HepG2 (cell line): ENCODE measurements around the gene SERPINF2. TPM values are rescaled to one million over a fixed set of nuclear protein-coding genes. Genes with fewer than 3 reads are reported as not detected.

Experiments used
- HNF4G ChIP-seq, 2 experiments: sonication (generic) in 1 of 2; formaldehyde crosslinking in 1 of 2; IDR thresholded peaks; 2 replicates each; pipeline versions ENCODE4 v1.4.0 to v1.6.1; 2011 to 2020; ENCODE audit warnings: borderline replicate concordance in 2 of 2, low read depth in 2 of 2, mild to moderate bottlenecking in 2 of 2, low read length in 1 of 2, missing genetic modification reagents in 1 of 2, moderate library complexity in 1 of 2
- HNRNPLL ChIP-seq: fragments of 200-400 bp; formaldehyde crosslinking; IDR thresholded peaks from 2 replicates; pipeline ENCODE4 v1.6.1; 2017; ENCODE audit warnings: mild to moderate bottlenecking, low read depth, low read length; ENCODE audit not compliant: poor library complexity, severe bottlenecking
- KAT7 ChIP-seq: IDR thresholded peaks from 2 replicates; pipeline ENCODE4 v1.6.1; 2018; ENCODE audit warnings: borderline replicate concordance, missing compliant biosample characterization
- SRSF1 ChIP-seq: fragments of 200-400 bp; formaldehyde crosslinking; optimal IDR thresholded peaks from 2 replicates; pipeline ENCODE3; 2017; ENCODE audit warnings: mild to moderate bottlenecking, low read depth, low read length, moderate library complexity
- ZC3H13 ChIP-seq: sonication (generic); formaldehyde crosslinking; IDR thresholded peaks from 2 replicates; pipeline ENCODE4 v1.8.1; 2023; ENCODE audit warnings: mild to moderate bottlenecking, missing genetic modification reagents, moderate library complexity
- ZNF10 ChIP-seq: sonication (generic); formaldehyde crosslinking; IDR thresholded peaks from 2 replicates; pipeline ENCODE4 v1.4.0; 2020; ENCODE audit warnings: mild to moderate bottlenecking, low read depth, missing genetic modification reagents, borderline replicate concordance
- ZNF230 ChIP-seq: sonication (generic); formaldehyde crosslinking; IDR thresholded peaks from 2 replicates; pipeline ENCODE4 v1.4.0; 2020; ENCODE audit warnings: mild to moderate bottlenecking, missing genetic modification reagents
- ZNF496 ChIP-seq: sonication (generic); formaldehyde crosslinking; IDR thresholded peaks from 2 replicates; pipeline ENCODE4 v1.8.1; 2023; ENCODE audit warnings: mild to moderate bottlenecking, moderate library complexity, missing genetic modification reagents; ENCODE audit not compliant: insufficient replicate concordance
- ZNF530 ChIP-seq: sonication (generic); formaldehyde crosslinking; IDR thresholded peaks from 2 replicates; pipeline ENCODE4 v1.5.0; 2020; ENCODE audit warnings: low read depth, mild to moderate bottlenecking, missing genetic modification reagents
- ZNF660 ChIP-seq: sonication (generic); formaldehyde crosslinking; IDR thresholded peaks from 2 replicates; pipeline ENCODE4 v1.5.1; 2020; ENCODE audit warnings: mild to moderate bottlenecking, low read depth, missing genetic modification reagents, borderline replicate concordance
- ZNF678 ChIP-seq: sonication (generic); formaldehyde crosslinking; IDR thresholded peaks from 2 replicates; pipeline ENCODE4 v1.4.0; 2020; ENCODE audit warnings: mild to moderate bottlenecking, missing genetic modification reagents
- ZNF713 ChIP-seq: sonication (generic); formaldehyde crosslinking; IDR thresholded peaks from 2 replicates; pipeline ENCODE4 v1.4.0; 2020; ENCODE audit warnings: mild to moderate bottlenecking, missing genetic modification reagents
- ZSCAN12 ChIP-seq: sonication (generic); formaldehyde crosslinking; IDR thresholded peaks from 2 replicates; pipeline ENCODE4 v1.9.0; 2021; ENCODE audit warnings: mild to moderate bottlenecking, missing genetic modification reagents
- ZSCAN31 ChIP-seq: sonication (generic); formaldehyde crosslinking; IDR thresholded peaks from 2 replicates; pipeline ENCODE4 v1.5.0; 2020; ENCODE audit warnings: low read depth, mild to moderate bottlenecking, missing genetic modification reagents
- polyA plus RNA-seq, 8 experiments: library from polyadenylated mRNA; depleted of rRNA in 3 of 8; stranded (reverse) in 7 of 8; unstranded in 1 of 8; fragments of >200 nt; fragmentation: Illumina TruSeq in 4 of 8; extraction: Trizol in 4 of 8; gene quantifications; 2 replicates each; pipeline versions ENCODE4 v1.2.1 to v1.2.3, GENCODE V29; 2011 to 2016; ENCODE audit warnings: low read depth in 4 of 8, missing spikeins in 1 of 8, mixed read lengths in 1 of 8; ENCODE audit not compliant: insufficient read depth in 1 of 8
- total RNA-seq, 5 experiments: library from RNA; depleted of rRNA; stranded (reverse); fragments of >200 nt; fragmentation: Illumina TruSeq; extraction: Trizol; gene quantifications; 2 replicates each; pipeline ENCODE4 v1.2.3, GENCODE V29; 2016; ENCODE audit warnings: low read depth in 1 of 5
- TF ChIP-seq, protein P1 (sequence below): sonication (generic); formaldehyde crosslinking; IDR thresholded peaks from 2 replicates; pipeline ENCODE4; 2020; ENCODE audit warnings: missing genetic modification reagents, mild to moderate bottlenecking, borderline replicate concordance
- TF ChIP-seq, protein P2 (sequence below): IDR thresholded peaks from 2 replicates; pipeline ENCODE4 v1.6.1; 2012; ENCODE audit warnings: inconsistent platforms
- TF ChIP-seq, protein P3 (sequence below): sonication (generic); formaldehyde crosslinking; IDR thresholded peaks from 2 replicates; pipeline ENCODE4 v1.4.0; 2020; ENCODE audit warnings: missing genetic modification reagents, borderline replicate concordance
- TF ChIP-seq, protein P4 (sequence below): sonication (generic); formaldehyde crosslinking; IDR thresholded peaks from 2 replicates; pipeline ENCODE4 v1.4.0; 2020; ENCODE audit warnings: mild to moderate bottlenecking, missing genetic modification reagents
- TF ChIP-seq, protein P5 (sequence below): sonication (generic); formaldehyde crosslinking; conservative IDR thresholded peaks from 2 replicates; pipeline ENCODE4 v1.4.0; 2020; ENCODE audit warnings: missing genetic modification reagents

Gene SERPINF2
- total and polyA plus RNA-seq, 2 of the 13 experiments (the other 11 are each of a cell fraction or from before 2014, with no cell fraction given) = 309 to 548 TPM

DNA sequence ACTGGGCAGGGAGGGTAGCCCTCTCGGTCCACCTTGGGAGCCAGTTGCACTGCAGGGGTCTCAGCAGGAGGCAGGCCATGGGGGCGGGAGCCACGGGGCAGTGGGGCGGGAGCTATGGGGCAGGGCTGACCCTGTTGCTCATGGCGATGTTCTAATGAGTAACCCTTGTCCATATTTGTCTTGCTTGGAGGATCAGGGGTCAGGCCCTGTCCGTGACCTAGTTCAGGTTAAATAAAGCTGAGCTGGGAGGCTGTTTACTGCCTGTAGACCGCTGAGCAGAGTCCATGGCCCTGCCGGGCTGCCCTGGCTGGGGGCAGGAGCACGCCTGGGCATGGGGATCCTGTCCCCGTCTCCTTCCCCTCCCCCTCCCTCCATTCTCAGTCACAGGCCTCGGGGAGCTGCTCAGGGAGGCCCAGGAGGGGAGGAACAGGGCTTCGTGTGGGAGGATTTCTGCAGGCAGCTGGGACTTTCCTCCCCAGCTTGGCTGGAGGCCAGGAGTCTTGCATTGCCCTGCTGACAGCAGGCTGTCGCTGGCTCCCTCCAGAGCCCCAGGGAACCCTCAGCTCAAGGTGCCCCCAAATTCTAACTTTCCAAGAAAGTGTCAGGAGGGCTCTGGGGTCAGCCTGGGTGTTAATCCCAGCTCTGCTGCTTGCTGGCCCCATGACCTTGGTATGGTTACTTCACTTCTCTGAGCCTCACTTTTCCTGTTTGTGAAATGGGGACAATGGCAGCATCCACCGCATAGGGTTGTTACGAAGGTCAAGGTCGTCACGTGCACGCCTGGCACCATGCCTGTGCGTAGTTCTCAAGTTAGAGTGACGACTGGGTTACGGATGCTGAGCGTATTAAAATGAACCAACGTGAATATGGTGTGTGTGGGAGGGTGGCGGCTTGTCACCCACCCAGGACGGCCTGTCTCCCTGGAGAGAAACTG is 6.1 kb upstream of the SERPINF2 start (continued):
- TF ChIP-seq HNF4G (IDR thresholded peaks at IDR 0.05; ENCODE audit: borderline replicate concordance, low read depth, low read length) = peak; percentile 99
- TF ChIP-seq HNF4G (CRISPR knock-in tag; IDR thresholded peaks at IDR 0.05; ENCODE audit: borderline replicate concordance, low read depth) = peak; percentile 94; the same call in 1 of the 2 replicates
- TF ChIP-seq, protein P1, sequence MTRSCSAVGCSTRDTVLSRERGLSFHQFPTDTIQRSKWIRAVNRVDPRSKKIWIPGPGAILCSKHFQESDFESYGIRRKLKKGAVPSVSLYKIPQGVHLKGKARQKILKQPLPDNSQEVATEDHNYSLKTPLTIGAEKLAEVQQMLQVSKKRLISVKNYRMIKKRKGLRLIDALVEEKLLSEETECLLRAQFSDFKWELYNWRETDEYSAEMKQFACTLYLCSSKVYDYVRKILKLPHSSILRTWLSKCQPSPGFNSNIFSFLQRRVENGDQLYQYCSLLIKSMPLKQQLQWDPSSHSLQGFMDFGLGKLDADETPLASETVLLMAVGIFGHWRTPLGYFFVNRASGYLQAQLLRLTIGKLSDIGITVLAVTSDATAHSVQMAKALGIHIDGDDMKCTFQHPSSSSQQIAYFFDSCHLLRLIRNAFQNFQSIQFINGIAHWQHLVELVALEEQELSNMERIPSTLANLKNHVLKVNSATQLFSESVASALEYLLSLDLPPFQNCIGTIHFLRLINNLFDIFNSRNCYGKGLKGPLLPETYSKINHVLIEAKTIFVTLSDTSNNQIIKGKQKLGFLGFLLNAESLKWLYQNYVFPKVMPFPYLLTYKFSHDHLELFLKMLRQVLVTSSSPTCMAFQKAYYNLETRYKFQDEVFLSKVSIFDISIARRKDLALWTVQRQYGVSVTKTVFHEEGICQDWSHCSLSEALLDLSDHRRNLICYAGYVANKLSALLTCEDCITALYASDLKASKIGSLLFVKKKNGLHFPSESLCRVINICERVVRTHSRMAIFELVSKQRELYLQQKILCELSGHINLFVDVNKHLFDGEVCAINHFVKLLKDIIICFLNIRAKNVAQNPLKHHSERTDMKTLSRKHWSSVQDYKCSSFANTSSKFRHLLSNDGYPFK (CRISPR knock-in tag) = no peak
- peak; percentile 17; the same call in 1 of the 2 replicates for TF ChIP-seq ZNF678 (CRISPR knock-in tag)
- TF ChIP-seq ZNF660 (CRISPR knock-in tag) = no peak
- TF ChIP-seq, protein P2, sequence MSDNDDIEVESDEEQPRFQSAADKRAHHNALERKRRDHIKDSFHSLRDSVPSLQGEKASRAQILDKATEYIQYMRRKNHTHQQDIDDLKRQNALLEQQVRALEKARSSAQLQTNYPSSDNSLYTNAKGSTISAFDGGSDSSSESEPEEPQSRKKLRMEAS = peak; percentile 78
- no peak for TF ChIP-seq ZNF530 (CRISPR knock-in tag)
- TF ChIP-seq KAT7 (CRISPR knock-in tag) = peak; percentile 23; the same call in 1 of the 2 replicates
- TF ChIP-seq ZC3H13 (CRISPR knock-in tag) = no peak; the same call in none of the 2 replicates
- no peak for TF ChIP-seq ZNF496 (CRISPR knock-in tag)
- peak; percentile 59 for TF ChIP-seq ZSCAN31 (CRISPR knock-in tag)
- no peak for TF ChIP-seq ZNF10 (CRISPR knock-in tag)
- TF ChIP-seq, protein P3, sequence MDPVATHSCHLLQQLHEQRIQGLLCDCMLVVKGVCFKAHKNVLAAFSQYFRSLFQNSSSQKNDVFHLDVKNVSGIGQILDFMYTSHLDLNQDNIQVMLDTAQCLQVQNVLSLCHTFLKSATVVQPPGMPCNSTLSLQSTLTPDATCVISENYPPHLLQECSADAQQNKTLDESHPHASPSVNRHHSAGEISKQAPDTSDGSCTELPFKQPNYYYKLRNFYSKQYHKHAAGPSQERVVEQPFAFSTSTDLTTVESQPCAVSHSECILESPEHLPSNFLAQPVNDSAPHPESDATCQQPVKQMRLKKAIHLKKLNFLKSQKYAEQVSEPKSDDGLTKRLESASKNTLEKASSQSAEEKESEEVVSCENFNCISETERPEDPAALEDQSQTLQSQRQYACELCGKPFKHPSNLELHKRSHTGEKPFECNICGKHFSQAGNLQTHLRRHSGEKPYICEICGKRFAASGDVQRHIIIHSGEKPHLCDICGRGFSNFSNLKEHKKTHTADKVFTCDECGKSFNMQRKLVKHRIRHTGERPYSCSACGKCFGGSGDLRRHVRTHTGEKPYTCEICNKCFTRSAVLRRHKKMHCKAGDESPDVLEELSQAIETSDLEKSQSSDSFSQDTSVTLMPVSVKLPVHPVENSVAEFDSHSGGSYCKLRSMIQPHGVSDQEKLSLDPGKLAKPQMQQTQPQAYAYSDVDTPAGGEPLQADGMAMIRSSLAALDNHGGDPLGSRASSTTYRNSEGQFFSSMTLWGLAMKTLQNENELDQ (CRISPR knock-in tag) = no peak
- TF ChIP-seq HNRNPLL = peak; percentile 18
- TF ChIP-seq ZNF713 = no peak
- peak; percentile 63; the same call in 1 of the 2 replicates for TF ChIP-seq ZSCAN12
- TF ChIP-seq SRSF1 = no peak
- TF ChIP-seq, protein P4, sequence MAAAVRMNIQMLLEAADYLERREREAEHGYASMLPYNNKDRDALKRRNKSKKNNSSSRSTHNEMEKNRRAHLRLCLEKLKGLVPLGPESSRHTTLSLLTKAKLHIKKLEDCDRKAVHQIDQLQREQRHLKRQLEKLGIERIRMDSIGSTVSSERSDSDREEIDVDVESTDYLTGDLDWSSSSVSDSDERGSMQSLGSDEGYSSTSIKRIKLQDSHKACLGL (CRISPR knock-in tag) = no peak
- TF ChIP-seq, protein P5, sequence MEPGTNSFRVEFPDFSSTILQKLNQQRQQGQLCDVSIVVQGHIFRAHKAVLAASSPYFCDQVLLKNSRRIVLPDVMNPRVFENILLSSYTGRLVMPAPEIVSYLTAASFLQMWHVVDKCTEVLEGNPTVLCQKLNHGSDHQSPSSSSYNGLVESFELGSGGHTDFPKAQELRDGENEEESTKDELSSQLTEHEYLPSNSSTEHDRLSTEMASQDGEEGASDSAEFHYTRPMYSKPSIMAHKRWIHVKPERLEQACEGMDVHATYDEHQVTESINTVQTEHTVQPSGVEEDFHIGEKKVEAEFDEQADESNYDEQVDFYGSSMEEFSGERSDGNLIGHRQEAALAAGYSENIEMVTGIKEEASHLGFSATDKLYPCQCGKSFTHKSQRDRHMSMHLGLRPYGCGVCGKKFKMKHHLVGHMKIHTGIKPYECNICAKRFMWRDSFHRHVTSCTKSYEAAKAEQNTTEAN (CRISPR knock-in tag) = peak; percentile 84
- TF ChIP-seq ZNF230 (CRISPR knock-in tag) = no peak; the same call in 1 of the 2 replicates
